ENCODE measurements around the gene PIP5K1C. TPM values are rescaled to one million over a fixed set of nuclear protein-coding genes. Genes with fewer than 3 reads are reported as not detected.

PIP5K1C gene
- 43.6 and 54.5 TPM in 2 replicates for total RNA-seq

GRCh38 chr19:3700242-3701032, at the start of gene PIP5K1C:
PIP5K1C (minus strand) TSS chr19:3700468; CDS start chr19:3700390, 78 bp downstream.

GRCh38 chr19:3708207-3708931, 8.1 kb upstream of the PIP5K1C start, which contains the start of gene TJP3:
TJP3 (plus strand) TSS chr19:3708384; CDS start chr19:3728433, 20,049 bp downstream.

GRCh38 chr19:3626473-3627350, 73.6 kb downstream of the PIP5K1C start, which contains the start of gene CACTIN:
CACTIN (minus strand) TSS chr19:3626790; CDS start chr19:3626762, 28 bp downstream.

DNA sequence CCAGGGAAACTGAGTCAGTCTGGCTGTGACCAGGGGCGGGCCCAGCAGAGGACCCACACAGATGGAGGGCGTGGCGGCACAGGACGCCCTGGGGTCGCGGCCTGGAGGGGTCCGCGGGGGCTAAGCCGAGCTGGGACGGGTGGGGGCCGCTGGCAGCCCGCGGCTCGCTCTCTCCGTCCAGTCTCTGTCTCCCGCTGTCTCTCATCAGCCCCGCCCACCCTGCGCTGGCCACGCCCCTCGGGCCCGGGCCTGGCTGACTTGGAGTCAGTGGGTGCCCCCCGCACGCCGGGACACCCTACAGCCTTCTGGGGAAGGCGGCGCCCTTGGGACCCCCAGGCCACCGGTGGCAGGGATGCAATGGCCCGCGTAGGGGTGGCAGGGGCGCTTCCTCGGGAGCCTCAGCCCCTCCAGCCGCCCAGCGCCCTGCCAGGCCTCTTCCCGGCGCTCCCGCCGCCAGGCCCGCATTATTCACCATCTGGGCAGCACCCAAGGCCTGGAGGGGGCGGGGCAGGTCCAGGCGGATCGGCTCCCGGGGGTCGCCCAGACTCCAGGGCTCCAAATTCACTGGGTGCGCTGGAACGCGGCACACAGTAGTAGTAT, 93.5 kb downstream of the PIP5K1C start, which contains the start of gene TBXA2R:
Gene TBXA2R (minus strand): TSS at position 186 of the 600 bp plus-strand sequence. CDS start 6,241 bp downstream, outside the sequence.

GRCh38 chr19:3585301-3586126, 114.8 kb downstream of the PIP5K1C start, which contains the start of gene GIPC3:
GIPC3 (plus strand) TSS chr19:3585478; CDS start chr19:3585598, 120 bp downstream.

Other genes with a start within 250 kb of the PIP5K1C start
- 0.33 TPM in 1 of 2 replicates, not detected in the other for gene SMIM24, start 219.9 kb downstream of the PIP5K1C start, total RNA-seq
- gene SMIM44, start 217.0 kb downstream of the PIP5K1C start, total RNA-seq, result not detected in 2 replicates
- gene DOHH, start 199.8 kb downstream of the PIP5K1C start, total RNA-seq, result 11.8 TPM in 2 replicates
- 44.6 and 55.2 TPM in 2 replicates for gene FZR1, start 194.2 kb downstream of the PIP5K1C start, total RNA-seq
- gene TEKTIP1, start 161.3 kb downstream of the PIP5K1C start, total RNA-seq, result not detected in 2 replicates
- gene MFSD12, start 142.9 kb downstream of the PIP5K1C start, total RNA-seq, result 78.8 and 124 TPM in 2 replicates
- 83.5 and 111 TPM in 2 replicates for gene HMG20B, start 127.5 kb downstream of the PIP5K1C start, total RNA-seq
- 1.1 and 1.3 TPM in 2 replicates for gene GIPC3, start 115.0 kb downstream of the PIP5K1C start, total RNA-seq
- 1.7 and 2.0 TPM in 2 replicates for gene TBXA2R, start 93.6 kb downstream of the PIP5K1C start, total RNA-seq
- 27.0 and 33.6 TPM in 2 replicates for gene CACTIN, start 73.7 kb downstream of the PIP5K1C start, total RNA-seq
- gene TJP3, start 7.9 kb upstream of the PIP5K1C start, total RNA-seq, result not detected in 2 replicates
- gene APBA3, start 61.2 kb upstream of the PIP5K1C start, total RNA-seq, result 26.6 and 29.4 TPM in 2 replicates
- gene MRPL54, start 62.2 kb upstream of the PIP5K1C start, total RNA-seq, result 50.1 and 51.0 TPM in 2 replicates
- gene RAX2, start 71.8 kb upstream of the PIP5K1C start, total RNA-seq, result not detected in 2 replicates
- 0.29 TPM in 1 of 2 replicates, not detected in the other for gene MATK, start 85.9 kb upstream of the PIP5K1C start, total RNA-seq
- not detected in 2 replicates for gene ZFR2, start 168.6 kb upstream of the PIP5K1C start, total RNA-seq
- gene ATCAY, start 180.2 kb upstream of the PIP5K1C start, total RNA-seq, result not detected in 2 replicates
- not detected in 2 replicates for gene NMRK2, start 232.6 kb upstream of the PIP5K1C start, total RNA-seq

Measured in vein endothelial cell (primary cell).